ENCODE results near the gene HPF1.

DNA sequence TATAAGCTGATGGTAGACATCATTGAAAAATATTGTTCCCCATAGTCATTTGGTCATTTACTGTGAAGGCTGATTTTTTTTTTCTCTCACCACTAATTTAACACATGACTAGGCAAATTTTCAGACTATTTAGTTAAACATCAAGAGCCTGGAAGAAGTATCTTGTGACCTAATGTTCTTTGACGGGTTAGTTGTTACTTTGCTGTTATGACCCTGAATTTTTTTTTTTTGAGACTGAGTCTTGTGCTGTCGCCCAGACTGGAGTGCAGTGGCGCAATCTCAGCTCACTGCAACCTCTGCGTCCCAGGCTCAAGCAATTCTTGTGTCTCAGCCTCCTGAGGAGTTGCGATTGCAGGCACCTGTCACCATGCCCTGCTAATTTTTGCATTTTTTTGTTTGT lies 67.0 kb downstream of the HPF1 start:
- TF ChIP-seq POLR2A (IDR thresholded peaks at IDR 0.05; ENCODE audit: low read depth, low read length) (no peak), POLR2AphosphoS5 (IDR thresholded peaks at IDR 0.05; ENCODE audit: low read depth, low read length) (no peak)
